HG02798 (cell line): ENCODE measurements around the gene ABHD4.
"Not testable (repeated sequence)": the region's sequence is repeated elsewhere in the genome, so short reads cannot be mapped to it uniquely, and the experiment has no call there.

ENCODE experiments used
- ATAC-seq: cut with Tn5 transposase; IDR thresholded peaks from one replicate; pipeline ENCODE4 v1.9.1; 2021; ENCODE audit warnings: mild to moderate bottlenecking; ENCODE audit not compliant: unreplicated experiment, poor library complexity

ABHD4 gene

GRCh38 chr14:22588526-22589095 lies 9.5 kb upstream of the ABHD4 start:
- no peak for ATAC-seq

- ATAC-seq = peak; percentile 94
These were observed 8.8 kb upstream of the ABHD4 start, which contains the start of gene DAD1 for GRCh38 chr14:22589096-22589839. Gene DAD1 (minus strand): TSS chr14:22589224. CDS start chr14:22589157, 67 bp downstream.

- no peak for ATAC-seq
These were observed 4.9 kb upstream of the ABHD4 start for GRCh38 chr14:22593189-22593588.

GRCh38 chr14:22593601-22594000 lies 4.5 kb upstream of the ABHD4 start:
- ATAC-seq = no peak

GRCh38 chr14:22594156-22594716 lies 3.9 kb upstream of the ABHD4 start:
- ATAC-seq = no peak

- no peak for ATAC-seq
These were observed 1.7 kb upstream of the ABHD4 start for GRCh38 chr14:22596354-22596879.

- ATAC-seq = no peak
These were observed 835 bp upstream of the ABHD4 start for GRCh38 chr14:22597265-22597664.

GRCh38 chr14:22597771-22598098 lies 365 bp upstream of the ABHD4 start:
- ATAC-seq = peak; percentile 25

- ATAC-seq = peak; percentile 43
These were observed 770 bp downstream of the ABHD4 start for GRCh38 chr14:22598896-22599244.

GRCh38 chr14:22599349-22599748 lies 1.2 kb downstream of the ABHD4 start:
- ATAC-seq = no peak

GRCh38 chr14:22600027-22600426 lies 1.9 kb downstream of the ABHD4 start:
- no peak for ATAC-seq

- ATAC-seq = no peak
These were observed 3.4 kb downstream of the ABHD4 start for GRCh38 chr14:22601456-22601855.

GRCh38 chr14:22601996-22602395 lies 3.9 kb downstream of the ABHD4 start:
- ATAC-seq = no peak

- no peak for ATAC-seq
These were observed 4.8 kb downstream of the ABHD4 start for GRCh38 chr14:22602862-22603261.

GRCh38 chr14:22606380-22606779 lies 8.3 kb downstream of the ABHD4 start:
- no peak for ATAC-seq

GRCh38 chr14:22607291-22607690 lies 9.2 kb downstream of the ABHD4 start:
- no peak for ATAC-seq

GRCh38 chr14:22610931-22611330 lies 12.8 kb downstream of the ABHD4 start:
- no peak for ATAC-seq

GRCh38 chr14:22613106-22613695 lies 15.1 kb downstream of the ABHD4 start:
- no peak for ATAC-seq

GRCh38 chr14:22613736-22614239 lies 15.7 kb downstream of the ABHD4 start:
- ATAC-seq = no peak

- ATAC-seq = no peak
These were observed 16.2 kb downstream of the ABHD4 start for GRCh38 chr14:22614240-22614799.

- not testable (repeated sequence) for ATAC-seq
These were observed 17.7 kb downstream of the ABHD4 start for GRCh38 chr14:22615765-22616164.
